Glutamatergic neuron (in vitro differentiated cells): Measurements from ENCODE around the gene TKTL2. TPM values are rescaled to one million over a fixed set of nuclear protein-coding genes. Genes with fewer than 3 reads are reported as not detected.

Experiments used
- DNase-seq: peaks from one replicate; pipeline ENCODE4 v3.0.0; 2022
- H3K27ac Mint-ChIP-seq: one replicate; pipeline ENCODE4 v1.8.0; 2020; ENCODE audit warnings: mild to moderate bottlenecking, mixed read lengths, inconsistent platforms; ENCODE audit not compliant: unreplicated experiment
- H3K27me3 Mint-ChIP-seq: one replicate; pipeline ENCODE4 v1.8.0; 2020; ENCODE audit warnings: mild to moderate bottlenecking, moderate library complexity, mixed read lengths, inconsistent platforms; ENCODE audit not compliant: unreplicated experiment
- H3K36me3 Mint-ChIP-seq: one replicate; pipeline ENCODE4 v1.8.0; 2020; ENCODE audit warnings: mild to moderate bottlenecking, mixed read lengths, inconsistent platforms; ENCODE audit not compliant: unreplicated experiment
- H3K4me1 Mint-ChIP-seq: one replicate; pipeline ENCODE4 v1.8.0; 2020; ENCODE audit warnings: mild to moderate bottlenecking, low read depth, mixed read lengths, inconsistent platforms; ENCODE audit not compliant: unreplicated experiment
- H3K4me3 Mint-ChIP-seq: one replicate; pipeline ENCODE4 v1.8.0; 2020; ENCODE audit warnings: mild to moderate bottlenecking, mixed read lengths, inconsistent platforms; ENCODE audit not compliant: unreplicated experiment
- H3K9me3 Mint-ChIP-seq: one replicate; pipeline ENCODE4 v1.8.0; 2020; ENCODE audit warnings: mild to moderate bottlenecking, moderate library complexity, mixed read lengths, inconsistent platforms; ENCODE audit not compliant: unreplicated experiment
- total RNA-seq: library from RNA; stranded (reverse); fragmentation: NEBNext Ultra II Directional; extraction: Animal tissue kit (Norgen Biotek cat#: 25700); gene quantifications from one replicate; pipeline ENCODE4 v1.2.1, GENCODE V29; 2021; ENCODE audit not compliant: unreplicated experiment
- TF ChIP-seq, protein P1 (sequence below): fragments of 200-600 bp; sonication (generic); IDR thresholded peaks from one replicate; pipeline ENCODE4 v1.5.0; 2021; ENCODE audit not compliant: partially characterized antibody, unreplicated experiment

TKTL2 gene
- total RNA-seq, 1 donor from 2014 or later: not detected

DNA sequence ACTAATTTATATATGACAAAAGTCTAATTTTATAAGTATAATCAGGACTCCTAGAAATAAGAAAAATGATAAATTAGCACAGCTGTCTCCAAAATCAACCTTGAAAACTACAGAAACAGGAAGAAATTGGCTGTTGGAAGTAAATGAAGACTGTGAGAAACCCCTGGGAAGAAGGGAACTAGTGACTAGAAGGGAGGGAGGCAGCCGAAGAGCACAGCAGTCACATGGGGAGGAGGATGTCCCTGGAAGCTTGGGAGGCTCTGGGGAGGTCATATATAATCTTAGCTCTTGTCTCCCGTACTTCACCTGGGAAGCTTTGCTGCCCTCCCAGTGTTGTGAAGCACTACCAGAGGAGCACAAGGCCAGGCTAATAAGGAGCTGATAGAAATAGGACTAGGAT is 12.0 kb upstream of the TKTL2 start:
- TF ChIP-seq, protein P1, sequence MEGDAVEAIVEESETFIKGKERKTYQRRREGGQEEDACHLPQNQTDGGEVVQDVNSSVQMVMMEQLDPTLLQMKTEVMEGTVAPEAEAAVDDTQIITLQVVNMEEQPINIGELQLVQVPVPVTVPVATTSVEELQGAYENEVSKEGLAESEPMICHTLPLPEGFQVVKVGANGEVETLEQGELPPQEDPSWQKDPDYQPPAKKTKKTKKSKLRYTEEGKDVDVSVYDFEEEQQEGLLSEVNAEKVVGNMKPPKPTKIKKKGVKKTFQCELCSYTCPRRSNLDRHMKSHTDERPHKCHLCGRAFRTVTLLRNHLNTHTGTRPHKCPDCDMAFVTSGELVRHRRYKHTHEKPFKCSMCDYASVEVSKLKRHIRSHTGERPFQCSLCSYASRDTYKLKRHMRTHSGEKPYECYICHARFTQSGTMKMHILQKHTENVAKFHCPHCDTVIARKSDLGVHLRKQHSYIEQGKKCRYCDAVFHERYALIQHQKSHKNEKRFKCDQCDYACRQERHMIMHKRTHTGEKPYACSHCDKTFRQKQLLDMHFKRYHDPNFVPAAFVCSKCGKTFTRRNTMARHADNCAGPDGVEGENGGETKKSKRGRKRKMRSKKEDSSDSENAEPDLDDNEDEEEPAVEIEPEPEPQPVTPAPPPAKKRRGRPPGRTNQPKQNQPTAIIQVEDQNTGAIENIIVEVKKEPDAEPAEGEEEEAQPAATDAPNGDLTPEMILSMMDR: no peak
- H3K36me3 Mint-ChIP-seq: no peaks in the 10 kb centered on the region

DNA sequence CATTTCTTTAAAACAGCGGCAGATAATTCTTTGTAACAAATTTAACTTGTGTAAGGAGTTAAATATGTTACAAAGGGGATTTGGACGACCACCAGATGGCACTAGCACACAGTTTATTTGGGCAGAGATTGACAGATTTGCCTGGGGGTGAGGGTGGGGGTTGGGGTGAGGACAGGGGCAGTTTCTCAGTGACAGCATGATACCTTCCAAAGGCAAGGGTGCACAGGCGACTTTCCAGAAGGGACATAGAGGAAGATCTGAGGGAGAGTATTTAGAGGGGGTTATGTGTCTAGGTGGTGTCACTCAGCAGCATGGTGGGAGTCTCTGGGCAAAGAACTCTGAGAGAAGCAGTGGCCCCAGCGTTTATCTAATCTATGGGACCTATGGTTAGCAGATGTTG is 11.4 kb upstream of the TKTL2 start:
- H3K4me3 Mint-ChIP-seq: no peak overlapping the region
- DNase-seq: peak; percentile 69
- no peaks in the 10 kb centered on the region for H3K9me3 Mint-ChIP-seq
- no peak overlapping the region for H3K27ac Mint-ChIP-seq
- TF ChIP-seq, protein P1: peak; percentile 70
- H3K36me3 Mint-ChIP-seq: no peaks in the 10 kb centered on the region
- H3K27me3 Mint-ChIP-seq: no peaks in the 10 kb centered on the region
- no peaks in the 10 kb centered on the region for H3K4me1 Mint-ChIP-seq

More for the DNA sequence above, 12.0 kb upstream of the TKTL2 start:
- H3K9me3 Mint-ChIP-seq: no peaks in the 10 kb centered on the region
- no peaks in the 10 kb centered on the region for H3K27me3 Mint-ChIP-seq
- no peaks in the 10 kb centered on the region for H3K4me1 Mint-ChIP-seq
- H3K4me3 Mint-ChIP-seq: no peak overlapping the region
- no peak for DNase-seq
- no peak overlapping the region for H3K27ac Mint-ChIP-seq

DNA sequence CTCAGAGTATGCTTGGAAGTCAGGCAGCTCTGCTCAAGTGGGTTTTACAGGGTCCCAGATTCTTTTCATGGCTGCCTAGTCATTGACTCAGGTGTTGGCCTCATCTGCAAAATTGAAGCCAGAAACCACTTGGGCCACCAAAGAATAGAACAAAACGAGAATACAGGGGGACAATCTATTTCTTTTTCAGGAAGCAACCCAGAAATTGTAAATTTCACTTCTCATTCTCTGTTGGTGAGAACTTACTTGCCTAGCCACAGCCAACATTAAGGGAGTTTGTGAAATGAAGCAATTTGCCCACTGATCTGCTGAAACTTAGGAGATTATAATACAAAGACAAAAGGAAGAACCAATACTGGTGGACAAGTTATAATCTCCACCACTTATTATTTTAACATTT is 8.6 kb upstream of the TKTL2 start:
- H3K9me3 Mint-ChIP-seq: no peaks in the 10 kb centered on the region
- TF ChIP-seq, protein P1: no peak
- no peaks in the 10 kb centered on the region for H3K4me1 Mint-ChIP-seq
- H3K36me3 Mint-ChIP-seq: no peaks in the 10 kb centered on the region
- no peaks in the 10 kb centered on the region for H3K27me3 Mint-ChIP-seq
- DNase-seq: no peak
- no peak overlapping the region for H3K27ac Mint-ChIP-seq
- no peak overlapping the region for H3K4me3 Mint-ChIP-seq

DNA sequence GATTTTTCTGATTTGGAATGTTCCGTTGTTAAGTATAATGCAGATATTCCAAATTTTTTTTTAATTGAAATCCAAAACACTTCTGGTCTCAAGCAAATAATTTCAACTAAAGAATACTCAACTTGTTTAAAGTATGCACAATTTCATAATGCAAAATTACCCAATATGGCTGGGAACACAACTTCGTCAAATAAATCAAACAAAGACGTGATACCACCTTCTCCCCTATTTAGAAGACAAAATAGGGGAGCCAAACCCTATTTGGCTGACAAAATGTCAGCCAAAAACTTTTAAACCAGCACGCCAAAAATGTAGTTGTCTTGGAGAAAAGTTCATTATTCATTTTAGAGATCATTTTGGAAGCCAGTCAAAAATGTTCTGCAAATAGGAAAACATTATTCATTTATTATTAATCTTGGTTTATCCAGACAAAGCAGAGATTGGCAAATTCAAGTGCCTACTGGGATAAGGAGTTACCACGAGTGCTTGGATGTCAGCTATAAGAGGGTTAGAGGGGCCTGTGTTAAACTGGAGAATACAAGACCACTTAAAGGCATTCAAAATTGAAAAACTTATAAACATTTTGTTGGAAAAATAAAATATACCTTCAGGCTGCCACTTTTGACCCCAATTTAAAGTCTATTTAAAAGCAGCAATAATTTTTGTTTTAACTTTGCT is 3.3 kb upstream of the TKTL2 start:
- Mint-ChIP-seq H3K36me3 (no peaks in the 10 kb centered on the region), H3K27me3 (no peaks in the 10 kb centered on the region), H3K27ac (no peak overlapping the region), H3K4me1 (no peaks in the 10 kb centered on the region), H3K9me3 (no peaks in the 10 kb centered on the region), H3K4me3 (no peak overlapping the region)
- no peak for DNase-seq
- TF ChIP-seq, protein P1: no peak

DNA sequence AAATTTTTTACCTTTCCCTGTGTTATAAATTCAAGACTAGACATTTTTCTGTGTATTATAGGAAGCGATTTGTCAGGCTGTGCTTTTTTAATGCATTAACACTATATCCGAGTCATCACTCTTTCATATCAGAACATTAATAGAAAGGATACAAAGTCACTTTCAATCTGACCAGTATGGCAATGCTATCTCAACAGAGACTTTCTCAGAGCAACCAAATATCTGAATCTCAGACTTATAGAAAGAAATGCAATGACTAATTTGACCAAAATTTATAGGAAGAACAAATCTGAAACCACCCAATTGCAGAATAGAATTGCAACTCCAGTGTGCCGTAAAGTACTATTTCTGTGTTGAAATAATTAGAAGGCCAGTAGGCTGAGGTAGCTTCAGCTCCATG is 473 bp upstream of the TKTL2 start:
- no peak overlapping the region for H3K4me3 Mint-ChIP-seq
- no peak overlapping the region for H3K27ac Mint-ChIP-seq
- TF ChIP-seq, protein P1: no peak
- no peaks in the 10 kb centered on the region for H3K4me1 Mint-ChIP-seq
- no peak for DNase-seq
- no peaks in the 10 kb centered on the region for H3K27me3 Mint-ChIP-seq
- H3K9me3 Mint-ChIP-seq: no peaks in the 10 kb centered on the region
- no peaks in the 10 kb centered on the region for H3K36me3 Mint-ChIP-seq
